ENCODE data around the gene HDAC9. TPM values are rescaled to one million over a fixed set of nuclear protein-coding genes. Genes with fewer than 3 reads are reported as not detected.
A peak's percentile ranks its signal among the peaks of the same experiment; 100 is the strongest.

HDAC9 gene
- polyA plus RNA-seq, 1 of the 3 experiments (the other 2 are of a cell fraction): 11.6 TPM

- TF ChIP-seq REST (IDR thresholded peaks at IDR 0.05; ENCODE audit: low read depth, low read length): no peak
- TF ChIP-seq MAX (IDR thresholded peaks at IDR 0.05; ENCODE audit: low read depth): no peak
- TF ChIP-seq TCF12 (IDR thresholded peaks at IDR 0.05): no peak
- no peak for TF ChIP-seq GATA2 (CRISPR knock-in tag; IDR thresholded peaks at IDR 0.05)
- no peak for TF ChIP-seq MEF2A (IDR thresholded peaks at IDR 0.05; ENCODE audit: borderline replicate concordance, low read depth)
- no peak for TF ChIP-seq CHD2 (IDR thresholded peaks at IDR 0.05; ENCODE audit: low read length, partially characterized antibody)
- no peak for TF ChIP-seq YY1 (IDR thresholded peaks at IDR 0.05; ENCODE audit: low read depth)
- TF ChIP-seq POLR2AphosphoS5 (IDR thresholded peaks at IDR 0.05; ENCODE audit: low read depth, low read length): no peak
Measured at GRCh38 chr7:18637516-18637915, 142.0 kb downstream of the HDAC9 start (continued).

- H3K27me3 ChIP-seq (ENCODE audit: insufficient read depth): no peaks in the 10 kb centered on the region
- peaks cover 5% of the 10 kb centered on the region for H3F3A ChIP-seq (replicated peaks; ENCODE audit: insufficient read depth)
- 59% methylated on average over 4 of the region's 4 CpGs for WGBS (ENCODE audit: low lambda C conversion rate)
- no peak overlapping the region for H2AFZ ChIP-seq (ENCODE audit: low read depth)
- H3K9ac ChIP-seq: no peak overlapping the region
- H3K4me1 ChIP-seq (ENCODE audit: control insufficient read depth in 1 of 2, insufficient read depth in 2 of 2, low read depth in 1 of 2, low read length in 1 of 2): peaks cover 0 to 8% of the 10 kb centered on the region in 2 experiments; a peak in 2 of 4 replicates
- H3K27ac ChIP-seq (ENCODE audit: low read depth in 2 of 2, low read length in 1 of 2): peak overlapping the region; percentile 21 to 56; a peak in 2 of 4 replicates
- no peak overlapping the region for H3K4me3 ChIP-seq (ENCODE audit: low read depth in 2 of 2, low read length in 1 of 2)
- TF ChIP-seq USF1 (IDR thresholded peaks at IDR 0.05; ENCODE audit: borderline replicate concordance, low read depth) (no peak), EZH2phosphoT487 (IDR thresholded peaks at IDR 0.05; ENCODE audit: borderline replicate concordance, low read depth) (no peak), POLR2AphosphoS5 (IDR thresholded peaks at IDR 0.05; ENCODE audit: low read depth, low read length) (no peak), NRF1 (IDR thresholded peaks at IDR 0.05; ENCODE audit: low read depth, low read length) (no peak), MEF2A (IDR thresholded peaks at IDR 0.05; ENCODE audit: borderline replicate concordance, low read depth) (no peak), EP300 (IDR thresholded peaks at IDR 0.05; ENCODE audit: borderline replicate concordance in 1 of 2, low read depth in 1 of 2, low read length in 1 of 2) (peak in 1 of 2 experiments; percentile 33; a peak in 1 of 4 replicates), FOXM1 (IDR thresholded peaks at IDR 0.05; ENCODE audit: low read depth) (no peak), REST (IDR thresholded peaks at IDR 0.05; ENCODE audit: low read depth, low read length) (no peak)
- no peaks in the 10 kb centered on the region for H4K20me1 ChIP-seq (ENCODE audit: insufficient read depth)
- no peaks in the 10 kb centered on the region for H3K9me3 ChIP-seq
- H3K79me2 ChIP-seq (ENCODE audit: insufficient read depth): no peaks in the 10 kb centered on the region
- no peak for DNase-seq
- H3K9me2 ChIP-seq: no peaks in the 10 kb centered on the region
- H3K4me2 ChIP-seq: no peak overlapping the region
- peaks cover 59 to 68% of the 10 kb centered on the region in 2 experiments for H3K36me3 ChIP-seq (replicated peaks in 1 of 2; ENCODE audit: control insufficient read depth in 1 of 2, insufficient read depth in 2 of 2, low read length in 1 of 2)
- POLR2A ChIA-PET: interaction anchor here (0.7 kb wide), 1 partner anchor 478 kb away, joined by 3 read pairs; the partner anchor contains the start of gene TWIST1
- CTCF ChIA-PET: interaction anchor here (0.6 to 2.6 kb wide), 6 partner anchors 8 to 483 kb away, joined by 3 to 10 read pairs (median 6); no protein-coding TSS in a partner anchor
Measured at GRCh38 chr7:18638594-18639452, 143.3 kb downstream of the HDAC9 start.

Data from SK-N-SH (cell line).